ENCODE results near the gene CCDC192. TPM values are rescaled to one million over a fixed set of nuclear protein-coding genes. Genes with fewer than 3 reads are reported as not detected.

Gene CCDC192
- total RNA-seq, 1 experiment from 2014 or later = 0.52 TPM

GRCh38 chr5:127696683-127697082, 6.5 kb upstream of the CCDC192 start:
- Mint-ChIP-seq H3K27me3 (ENCODE audit: low read depth) (no peaks in the 10 kb centered on the region), H3K27ac (no peak overlapping the region), H3K36me3 (no peaks in the 10 kb centered on the region), H3K4me1 (no peaks in the 10 kb centered on the region), H3K4me3 (no peak overlapping the region), H3K9me3 (no peaks in the 10 kb centered on the region)
- ATAC-seq (no peak), DNase-seq (ENCODE audit: low spot score) (no peak)
- POLR2A ChIA-PET = no interaction called here
- CTCF ChIA-PET = no interaction called here
- TF ChIP-seq TEAD4 (CRISPR knock-in tag; IDR thresholded peaks at IDR 0.05) (no peak), MAX (CRISPR knock-in tag; IDR thresholded peaks at IDR 0.05) (no peak), CREB1 (CRISPR knock-in tag; IDR thresholded peaks at IDR 0.05) (no peak), ZNF671 (CRISPR knock-in tag; IDR thresholded peaks at IDR 0.05) (no peak), ELF4 (CRISPR knock-in tag; IDR thresholded peaks at IDR 0.05; ENCODE audit: low read depth) (no peak), ZBTB21 (CRISPR knock-in tag; IDR thresholded peaks at IDR 0.05; ENCODE audit: borderline replicate concordance) (no peak), ARID4B (CRISPR knock-in tag; IDR thresholded peaks at IDR 0.05; ENCODE audit: borderline replicate concordance) (no peak), ETV6 (CRISPR knock-in tag; IDR thresholded peaks at IDR 0.05) (no peak), ZNF232 (CRISPR knock-in tag; IDR thresholded peaks at IDR 0.05) (no peak), E2F5 (CRISPR knock-in tag; IDR thresholded peaks at IDR 0.05) (no peak), ZNF138 (CRISPR knock-in tag; conservative IDR thresholded peaks at IDR 0.05) (no peak), HMGA2 (CRISPR knock-in tag; IDR thresholded peaks at IDR 0.05) (no peak), CREM (CRISPR knock-in tag; IDR thresholded peaks at IDR 0.05) (no peak), ZNF396 (CRISPR knock-in tag; IDR thresholded peaks at IDR 0.05; ENCODE audit: borderline replicate concordance) (no peak), E2F4 (CRISPR knock-in tag; IDR thresholded peaks at IDR 0.05; ENCODE audit: borderline replicate concordance, low read depth) (no peak), RORB (CRISPR knock-in tag; IDR thresholded peaks at IDR 0.05) (no peak)

GRCh38 chr5:127697894-127698600, 5.1 kb upstream of the CCDC192 start:
- Mint-ChIP-seq H3K27me3 (ENCODE audit: low read depth) (no peaks in the 10 kb centered on the region), H3K4me3 (no peak overlapping the region), H3K9me3 (no peaks in the 10 kb centered on the region), H3K27ac (no peak overlapping the region), H3K36me3 (no peaks in the 10 kb centered on the region), H3K4me1 (0 out of 2 replicates have a peak, but pooled peaks cover 2% of the 10 kb centered on the region)
- ChIA-PET POLR2A (no interaction called here), CTCF (no interaction called here)
- no peak for ATAC-seq
- no peak for TF ChIP-seq ZNF138 (CRISPR knock-in tag; conservative IDR thresholded peaks at IDR 0.05)
- TF ChIP-seq TP53 (CRISPR knock-in tag; IDR thresholded peaks at IDR 0.05) = no peak
- TF ChIP-seq PRDM15 (CRISPR knock-in tag; IDR thresholded peaks at IDR 0.05) = no peak
- no peak for TF ChIP-seq ZNF317 (CRISPR knock-in tag; IDR thresholded peaks at IDR 0.05; ENCODE audit: borderline replicate concordance, low read depth)
- no peak for TF ChIP-seq ZNF232 (CRISPR knock-in tag; IDR thresholded peaks at IDR 0.05)
- no peak for TF ChIP-seq IRF1 (CRISPR knock-in tag; IDR thresholded peaks at IDR 0.05)
- no peak for TF ChIP-seq NFE2L1 (CRISPR knock-in tag; IDR thresholded peaks at IDR 0.05)
- DNase-seq (ENCODE audit: low spot score) = no peak

All from WTC11 (cell line).